HEK293T (cell line): ENCODE data around the gene SPI1.

Experiments
- BHLHE40 ChIP-seq: fragments of 450-650 bp; IDR thresholded peaks from 2 replicates; pipeline ENCODE4 v1.6.1; 2016; ENCODE audit warnings: mild to moderate bottlenecking, moderate library complexity, borderline replicate concordance
- TARDBP ChIP-seq: fragments of 450-650 bp; IDR thresholded peaks from 2 replicates; pipeline ENCODE4 v1.6.1; 2016

- TF ChIP-seq BHLHE40 (no peak), TARDBP (no peak)
Measured at GRCh38 chr11:47374720-47375019, 3.7 kb downstream of the SPI1 start.
